ENCODE results near the gene JOSD1. TPM values are rescaled to one million over a fixed set of nuclear protein-coding genes. Genes with fewer than 3 reads are reported as not detected.

Gene JOSD1
- total and polyA plus RNA-seq, 2 experiments from 2014 or later: 6.6 to 51.2 TPM

GRCh38 chr22:38717244-38717643 lies 16.5 kb upstream of the JOSD1 start:
- Histone ChIP-seq H3K4me3 (no peak overlapping the region), H4K20me1 (ENCODE audit: insufficient read depth) (0 out of 2 replicates have a peak, but pooled peaks cover under 1% of the 10 kb centered on the region), H3K9me3 (ENCODE audit: low read depth) (no peaks in the 10 kb centered on the region), H3K79me2 (ENCODE audit: insufficient read depth) (peaks cover 81% of the 10 kb centered on the region), H3F3A (ENCODE audit: insufficient read depth) (peaks cover 24% of the 10 kb centered on the region), H3K4me1 (ENCODE audit: insufficient read depth) (peaks cover 13% of the 10 kb centered on the region), H3K9ac (no peak overlapping the region), H3K27me3 (replicated peaks; ENCODE audit: insufficient read depth) (no peaks in the 10 kb centered on the region), H2AFZ (no peak overlapping the region), H3K27ac (no peak overlapping the region), H3K9me2 (ENCODE audit: insufficient read depth) (no peaks in the 10 kb centered on the region), H3K4me2 (ENCODE audit: unreplicated experiment) (no peak overlapping the region), H3K36me3 (ENCODE audit: low read depth) (0 out of 2 replicates have a peak, but pooled peaks cover 4% of the 10 kb centered on the region)
- no peak for DNase-seq
- 95% methylated on average over 6 of the region's 6 CpGs for WGBS, 2 experiments (ENCODE audit: low coverage in 1 of 2, low lambda C conversion rate in 2 of 2, missing lambda C conversion rate in 2 of 2)
- in situ Hi-C loops (cut with MboI): no loop called here
- TF ChIP-seq EZH2 (IDR thresholded peaks at IDR 0.05; ENCODE audit: insufficient read depth, poor library complexity, severe bottlenecking): no peak

DNA sequence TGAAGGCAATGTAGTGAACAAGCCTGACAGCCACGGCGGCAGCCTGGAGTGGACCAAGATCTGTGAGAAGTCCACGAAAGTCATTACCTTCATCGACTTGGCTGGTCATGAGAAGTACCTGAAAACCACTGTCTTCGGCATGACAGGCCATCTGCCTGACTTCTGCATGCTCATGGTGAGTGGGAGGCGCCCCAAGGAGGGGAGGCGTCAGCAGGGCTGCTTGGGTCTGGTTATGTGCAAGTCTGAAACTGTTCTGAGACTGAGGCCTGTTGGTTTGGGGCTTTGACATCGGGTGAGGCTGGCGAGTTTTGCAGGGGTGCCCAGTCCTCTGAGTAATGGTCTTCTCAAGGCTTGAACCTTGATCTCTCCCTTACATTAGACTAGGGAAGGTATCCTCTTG lies 16.1 kb upstream of the JOSD1 start:
- Histone ChIP-seq H4K20me1 (ENCODE audit: insufficient read depth) (0 out of 2 replicates have a peak, but pooled peaks cover 4% of the 10 kb centered on the region), H3K4me1 (ENCODE audit: insufficient read depth) (peaks cover 13% of the 10 kb centered on the region), H3K36me3 (ENCODE audit: low read depth) (no peaks in the 10 kb centered on the region)

GRCh38 chr22:38716271-38716670 lies 15.5 kb upstream of the JOSD1 start:
- Histone ChIP-seq H3K79me2 (ENCODE audit: insufficient read depth) (peaks cover 83% of the 10 kb centered on the region), H3K9ac (no peak overlapping the region), H4K20me1 (ENCODE audit: insufficient read depth) (0 out of 2 replicates have a peak, but pooled peaks cover 4% of the 10 kb centered on the region), H3K27ac (no peak overlapping the region), H2AFZ (no peak overlapping the region), H3K9me3 (ENCODE audit: low read depth) (no peaks in the 10 kb centered on the region), H3K36me3 (ENCODE audit: low read depth) (no peaks in the 10 kb centered on the region), H3K4me2 (ENCODE audit: unreplicated experiment) (no peak overlapping the region), H3K9me2 (ENCODE audit: insufficient read depth) (no peaks in the 10 kb centered on the region), H3K27me3 (replicated peaks; ENCODE audit: insufficient read depth) (no peaks in the 10 kb centered on the region), H3K4me1 (ENCODE audit: insufficient read depth) (peaks cover 13% of the 10 kb centered on the region), H3K4me3 (no peak overlapping the region), H3F3A (ENCODE audit: insufficient read depth) (peaks cover 24% of the 10 kb centered on the region)
- 95 to 97% methylated on average over 9 to 10 of the region's 10 CpGs for WGBS, 2 experiments (ENCODE audit: low coverage in 1 of 2, low lambda C conversion rate in 2 of 2, missing lambda C conversion rate in 2 of 2)
- no peak for DNase-seq
- in situ Hi-C loops (cut with MboI): no loop called here
- TF ChIP-seq EZH2 (IDR thresholded peaks at IDR 0.05; ENCODE audit: insufficient read depth, poor library complexity, severe bottlenecking): no peak
- no peak for TF ChIP-seq EZH2phosphoT487 (IDR thresholded peaks at IDR 0.05; ENCODE audit: insufficient read depth, low read depth)

More for the DNA sequence above, 16.1 kb upstream of the JOSD1 start:
- Histone ChIP-seq H3K4me3 (no peak overlapping the region), H3K9me2 (ENCODE audit: insufficient read depth) (no peaks in the 10 kb centered on the region), H3K79me2 (ENCODE audit: insufficient read depth) (peaks cover 81% of the 10 kb centered on the region), H3K9ac (no peak overlapping the region), H3K4me2 (ENCODE audit: unreplicated experiment) (no peak overlapping the region), H3F3A (ENCODE audit: insufficient read depth) (peaks cover 24% of the 10 kb centered on the region), H2AFZ (no peak overlapping the region), H3K27me3 (replicated peaks; ENCODE audit: insufficient read depth) (no peaks in the 10 kb centered on the region), H3K9me3 (ENCODE audit: low read depth) (no peaks in the 10 kb centered on the region), H3K27ac (no peak overlapping the region)
- in situ Hi-C loops (cut with MboI): no loop called here
- TF ChIP-seq EZH2 (IDR thresholded peaks at IDR 0.05; ENCODE audit: insufficient read depth, poor library complexity, severe bottlenecking) (no peak), EZH2phosphoT487 (IDR thresholded peaks at IDR 0.05; ENCODE audit: insufficient read depth, low read depth) (no peak)
- no peak for DNase-seq
- 92 to 93% methylated on average over 9 of the region's 9 CpGs for WGBS, 2 experiments (ENCODE audit: low coverage in 1 of 2, low lambda C conversion rate in 2 of 2, missing lambda C conversion rate in 2 of 2)

GRCh38 chr22:38715852-38716251 lies 15.1 kb upstream of the JOSD1 start:
- H3F3A ChIP-seq (ENCODE audit: insufficient read depth): peaks cover 24% of the 10 kb centered on the region
- H3K9ac ChIP-seq: no peak overlapping the region
- no peak for TF ChIP-seq EZH2phosphoT487 (IDR thresholded peaks at IDR 0.05; ENCODE audit: insufficient read depth, low read depth)
- no peak for TF ChIP-seq EZH2 (IDR thresholded peaks at IDR 0.05; ENCODE audit: insufficient read depth, poor library complexity, severe bottlenecking)
- no peaks in the 10 kb centered on the region for H3K27me3 ChIP-seq (replicated peaks; ENCODE audit: insufficient read depth)
- H3K9me2 ChIP-seq (ENCODE audit: insufficient read depth): no peaks in the 10 kb centered on the region
- no peaks in the 10 kb centered on the region for H3K36me3 ChIP-seq (ENCODE audit: low read depth)
- in situ Hi-C loops (cut with MboI): no loop called here
- H3K4me3 ChIP-seq: no peak overlapping the region
- no peak overlapping the region for H3K27ac ChIP-seq
- H4K20me1 ChIP-seq (ENCODE audit: insufficient read depth): 0 out of 2 replicates have a peak, but pooled peaks cover 4% of the 10 kb centered on the region
- H3K79me2 ChIP-seq (ENCODE audit: insufficient read depth): peaks cover 83% of the 10 kb centered on the region
- no peaks in the 10 kb centered on the region for H3K9me3 ChIP-seq (ENCODE audit: low read depth)
- H2AFZ ChIP-seq: no peak overlapping the region
- DNase-seq: no peak
- H3K4me1 ChIP-seq (ENCODE audit: insufficient read depth): peaks cover 13% of the 10 kb centered on the region
- 92 to 94% methylated on average over 14 to 15 of the region's 15 CpGs for WGBS, 2 experiments (ENCODE audit: low coverage in 1 of 2, low lambda C conversion rate in 2 of 2, missing lambda C conversion rate in 2 of 2)
- H3K4me2 ChIP-seq (ENCODE audit: unreplicated experiment): no peak overlapping the region
